HEK293T (cell line): ENCODE measurements around the gene BIN1.
"Not testable (repeated sequence)": the region's sequence is repeated elsewhere in the genome, so short reads cannot be mapped to it uniquely, and the experiment has no call there.

Experiments used
- CTCF ChIA-PET: fragments of 350-600 bp; formaldehyde crosslinking; extraction: SDS; loops from one replicate; lab custom pipeline; 2021; ENCODE audit warnings: antibody characterized with exemption, inconsistent platforms; lab: Yijun Ruan, JAX
- POLR2A ChIA-PET: fragments of 350-600 bp; formaldehyde crosslinking; extraction: SDS; loops from one replicate; lab custom pipeline; 2020; ENCODE audit warnings: antibody characterized with exemption, inconsistent platforms; lab: Yijun Ruan, JAX
- DNase-seq: peaks from one replicate; pipeline ENCODE4 v3.0.0; 2012; ENCODE audit warnings: mixed read lengths; ENCODE audit errors: extremely low spot score
- ARNT ChIP-seq: fragments of 450-650 bp; IDR thresholded peaks from 2 replicates; pipeline ENCODE4 v1.6.1; 2017; ENCODE audit warnings: mild to moderate bottlenecking
- BHLHE40 ChIP-seq: fragments of 450-650 bp; IDR thresholded peaks from 2 replicates; pipeline ENCODE4 v1.6.1; 2016; ENCODE audit warnings: mild to moderate bottlenecking, moderate library complexity, borderline replicate concordance
- CTBP1 ChIP-seq: fragments of 450-650 bp; IDR thresholded peaks from 2 replicates; pipeline ENCODE4 v1.6.1; 2016; ENCODE audit warnings: borderline replicate concordance
- ELF4 ChIP-seq: fragments of 450-650 bp; IDR thresholded peaks from 2 replicates; pipeline ENCODE4 v1.6.1; 2017; ENCODE audit warnings: antibody characterized with exemption
- FOXA1 ChIP-seq: fragments of 450-650 bp; IDR thresholded peaks from 2 replicates; pipeline ENCODE4 v1.6.1; 2016; ENCODE audit warnings: mild to moderate bottlenecking
- FOXK2 ChIP-seq: fragments of 450-650 bp; IDR thresholded peaks from 2 replicates; pipeline ENCODE4 v1.6.1; 2016; ENCODE audit warnings: mild to moderate bottlenecking
- FOXM1 ChIP-seq: fragments of 450-650 bp; IDR thresholded peaks from 2 replicates; pipeline ENCODE4 v1.6.1; 2017; ENCODE audit warnings: mild to moderate bottlenecking, borderline replicate concordance
- HDGF ChIP-seq: fragments of 450-650 bp; IDR thresholded peaks from 2 replicates; pipeline ENCODE4 v1.6.1; 2017; ENCODE audit warnings: antibody characterized with exemption, borderline replicate concordance
- L3MBTL2 ChIP-seq: fragments of 450-650 bp; conservative IDR thresholded peaks from 2 replicates; pipeline ENCODE4 v1.6.1; 2016; ENCODE audit warnings: mild to moderate bottlenecking
- LEF1 ChIP-seq: fragments of 450-650 bp; IDR thresholded peaks from 2 replicates; pipeline ENCODE4 v1.6.1; 2017; ENCODE audit warnings: mild to moderate bottlenecking, borderline replicate concordance
- NFRKB ChIP-seq: fragments of 450-650 bp; IDR thresholded peaks from 2 replicates; pipeline ENCODE4 v1.6.1; 2016; ENCODE audit warnings: mild to moderate bottlenecking, moderate library complexity
- PKNOX1 ChIP-seq: fragments of 450-650 bp; IDR thresholded peaks from 2 replicates; pipeline ENCODE4 v1.6.1; 2016
- SP1 ChIP-seq: fragments of 450-650 bp; IDR thresholded peaks from 2 replicates; pipeline ENCODE4 v1.6.1; 2017
- SUZ12 ChIP-seq: fragments of 450-650 bp; IDR thresholded peaks from 2 replicates; pipeline ENCODE4 v1.6.1; 2016; ENCODE audit warnings: mild to moderate bottlenecking
- TARDBP ChIP-seq: fragments of 450-650 bp; IDR thresholded peaks from 2 replicates; pipeline ENCODE4 v1.6.1; 2016
- ZNF384 ChIP-seq: fragments of 450-650 bp; IDR thresholded peaks from 2 replicates; pipeline ENCODE4 v1.6.1; 2016

BIN1 gene

GRCh38 chr2:127034883-127035611 lies 71.9 kb downstream of the BIN1 start:
- ChIA-PET POLR2A (no interaction called here), CTCF (interaction anchor here (1.2 kb wide), 1 partner anchor 8 kb away, joined by 3 read pairs; no protein-coding TSS in a partner anchor)
- TF ChIP-seq L3MBTL2 = no peak
- no peak for TF ChIP-seq PKNOX1
- TF ChIP-seq SUZ12 = no peak
- no peak for TF ChIP-seq NFRKB
- TF ChIP-seq FOXM1 = no peak
- TF ChIP-seq FOXA1 = no peak
- TF ChIP-seq ARNT = no peak
- no peak for TF ChIP-seq HDGF
- no peak for TF ChIP-seq TARDBP
- TF ChIP-seq FOXK2 = no peak
- TF ChIP-seq CTBP1 = no peak
- TF ChIP-seq LEF1 = no peak
- no peak for TF ChIP-seq BHLHE40
- TF ChIP-seq ELF4 = no peak
- TF ChIP-seq ZNF384 = no peak
- TF ChIP-seq SP1 = no peak
- no peak for DNase-seq

GRCh38 chr2:127034051-127034450 lies 72.9 kb downstream of the BIN1 start:
- CTCF ChIA-PET = no interaction called here
- no peak for TF ChIP-seq FOXK2
- no peak for TF ChIP-seq ARNT
- TF ChIP-seq ZNF384 = no peak
- TF ChIP-seq FOXM1 = no peak
- no peak for DNase-seq
- POLR2A ChIA-PET = no interaction called here

- TF ChIP-seq NFRKB = no peak
- no peak for TF ChIP-seq SP1
- CTCF ChIA-PET = interaction anchor here (0.9 to 1.0 kb wide), 2 partner anchors 9 to 30 kb away, joined by 3 to 4 read pairs; no protein-coding TSS in a partner anchor
- POLR2A ChIA-PET = interaction anchor here (0.6 kb wide), 1 partner anchor 33 kb away, joined by 3 read pairs; no protein-coding TSS in a partner anchor
- no peak for DNase-seq
Measured at GRCh38 chr2:127032621-127033020, 74.3 kb downstream of the BIN1 start.

- ChIA-PET POLR2A (no interaction called here), CTCF (no interaction called here)
- no peak for DNase-seq
- TF ChIP-seq FOXK2 (no peak), TARDBP (no peak), FOXM1 (no peak), CTBP1 (no peak), L3MBTL2 (no peak), HDGF (no peak), LEF1 (no peak), ZNF384 (no peak), PKNOX1 (no peak), SP1 (no peak), ELF4 (no peak), SUZ12 (no peak), BHLHE40 (no peak), NFRKB (no peak)
Measured at GRCh38 chr2:127029350-127030051, 77.5 kb downstream of the BIN1 start.

- CTCF ChIA-PET, DNase-seq, POLR2A ChIA-PET: not testable (repeated sequence)
Measured at GRCh38 chr2:127028745-127029144, 78.2 kb downstream of the BIN1 start.

- ChIA-PET POLR2A (no interaction called here), CTCF (interaction anchor here (1.2 kb wide), 1 partner anchor 8 kb away, joined by 3 read pairs; no protein-coding TSS in a partner anchor)
- TF ChIP-seq PKNOX1 (no peak), SP1 (no peak), ZNF384 (no peak), TARDBP (no peak), SUZ12 (no peak), FOXM1 (no peak), FOXA1 (no peak), BHLHE40 (no peak), LEF1 (no peak), HDGF (no peak), ELF4 (no peak), FOXK2 (no peak), ARNT (no peak), NFRKB (no peak), CTBP1 (no peak), L3MBTL2 (no peak)
- no peak for DNase-seq
Measured at GRCh38 chr2:127027715-127028114, 79.2 kb downstream of the BIN1 start.
